RKO (cell line): ENCODE results near the gene LIN37.

Experiments
- DNase-seq: peaks from one replicate; pipeline ENCODE4 v3.0.0-alpha.2; 2016; ENCODE audit warnings: low spot score

LIN37 gene

DNA sequence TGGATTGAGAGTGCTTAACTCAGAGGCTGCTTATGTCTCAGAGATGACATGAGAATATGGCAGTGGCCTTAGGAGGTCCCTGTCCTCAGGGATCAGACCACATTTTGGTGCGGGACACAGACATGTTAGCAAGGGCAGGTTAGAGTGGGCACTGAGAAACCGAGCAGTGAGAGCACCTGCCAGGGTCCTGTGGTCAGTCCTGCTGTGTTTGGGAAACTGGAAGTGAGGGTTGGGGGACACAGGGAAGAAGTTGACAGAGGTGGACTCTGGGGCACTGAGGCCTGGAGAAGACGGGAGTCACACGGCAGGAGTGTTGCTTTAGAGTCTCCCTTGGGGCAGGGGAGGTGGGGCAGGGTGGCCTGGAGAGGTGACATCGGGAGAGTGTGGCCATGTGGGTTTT is 13.5 kb upstream of the LIN37 start:
- no peak for DNase-seq

DNA sequence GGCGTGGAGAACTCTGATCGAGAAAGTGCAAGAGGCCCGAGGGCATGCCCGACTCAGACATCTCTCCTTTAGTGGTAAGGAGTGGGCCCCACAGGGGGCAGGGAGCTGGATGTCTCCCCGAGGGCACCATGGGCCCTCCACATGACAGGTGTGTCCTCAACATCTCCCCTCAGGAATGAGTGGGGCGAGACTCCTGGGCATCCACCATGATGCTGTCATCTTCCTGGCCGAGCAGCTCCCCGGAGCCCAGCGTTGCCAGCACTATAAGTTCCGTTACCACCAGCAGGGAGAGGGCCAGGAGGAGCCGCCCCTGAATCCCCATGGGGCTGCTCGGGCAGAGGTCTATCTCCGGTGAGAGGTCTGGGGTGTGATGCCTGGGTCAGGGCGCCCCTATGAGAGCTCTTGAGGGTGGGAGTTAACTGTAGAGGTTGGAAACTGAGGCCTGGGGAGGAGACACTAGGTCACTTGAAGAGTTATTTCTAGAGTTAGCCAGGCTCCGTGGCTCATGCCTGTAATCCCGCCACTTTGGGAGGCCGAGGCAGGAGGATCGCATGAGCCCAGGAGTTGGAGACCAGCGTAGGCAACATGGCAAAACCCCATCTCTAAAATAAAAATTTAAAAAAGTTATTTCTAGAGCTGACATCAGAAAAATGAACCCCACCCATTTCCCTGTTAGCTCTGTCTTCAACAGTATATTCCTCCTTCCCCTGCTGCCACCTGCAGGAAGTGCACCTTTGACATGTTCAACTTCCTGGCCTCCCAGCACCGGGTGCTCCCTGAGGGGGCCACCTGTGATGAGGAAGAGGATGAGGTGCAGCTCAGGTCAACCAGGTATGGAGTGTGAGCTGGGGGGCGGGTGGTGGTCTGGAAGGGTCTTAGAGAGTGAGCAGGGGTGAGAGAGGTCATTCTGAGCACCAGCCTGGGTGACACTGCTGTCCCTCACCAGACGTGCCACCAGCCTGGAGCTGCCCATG is 11.2 kb upstream of the LIN37 start:
- no peak for DNase-seq

- DNase-seq, result no peak
Measured at GRCh38 chr19:35738021-35738886, 10.1 kb upstream of the LIN37 start.

DNA sequence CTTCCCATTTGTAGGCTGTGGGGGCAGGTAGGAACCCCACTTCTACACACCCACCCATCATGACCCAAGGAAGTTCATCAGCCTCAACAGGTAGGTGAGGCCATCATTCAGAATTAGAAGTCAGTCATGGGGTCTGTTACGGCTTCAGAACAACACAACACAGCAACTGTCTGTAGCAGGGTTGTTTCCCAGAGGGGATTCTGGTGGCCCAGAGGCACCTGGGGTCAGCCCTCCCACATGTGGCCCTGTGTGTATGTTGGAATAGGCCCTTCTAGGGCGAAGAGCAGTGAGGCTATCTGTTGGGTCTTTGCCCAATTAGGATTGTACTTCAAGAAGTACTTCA is 9.5 kb upstream of the LIN37 start:
- no peak for DNase-seq

GRCh38 chr19:35739275-35740107 is 8.9 kb upstream of the LIN37 start:
- no peak for DNase-seq

- no peak for DNase-seq
Measured at GRCh38 chr19:35740108-35740422, 8.3 kb upstream of the LIN37 start.

DNA sequence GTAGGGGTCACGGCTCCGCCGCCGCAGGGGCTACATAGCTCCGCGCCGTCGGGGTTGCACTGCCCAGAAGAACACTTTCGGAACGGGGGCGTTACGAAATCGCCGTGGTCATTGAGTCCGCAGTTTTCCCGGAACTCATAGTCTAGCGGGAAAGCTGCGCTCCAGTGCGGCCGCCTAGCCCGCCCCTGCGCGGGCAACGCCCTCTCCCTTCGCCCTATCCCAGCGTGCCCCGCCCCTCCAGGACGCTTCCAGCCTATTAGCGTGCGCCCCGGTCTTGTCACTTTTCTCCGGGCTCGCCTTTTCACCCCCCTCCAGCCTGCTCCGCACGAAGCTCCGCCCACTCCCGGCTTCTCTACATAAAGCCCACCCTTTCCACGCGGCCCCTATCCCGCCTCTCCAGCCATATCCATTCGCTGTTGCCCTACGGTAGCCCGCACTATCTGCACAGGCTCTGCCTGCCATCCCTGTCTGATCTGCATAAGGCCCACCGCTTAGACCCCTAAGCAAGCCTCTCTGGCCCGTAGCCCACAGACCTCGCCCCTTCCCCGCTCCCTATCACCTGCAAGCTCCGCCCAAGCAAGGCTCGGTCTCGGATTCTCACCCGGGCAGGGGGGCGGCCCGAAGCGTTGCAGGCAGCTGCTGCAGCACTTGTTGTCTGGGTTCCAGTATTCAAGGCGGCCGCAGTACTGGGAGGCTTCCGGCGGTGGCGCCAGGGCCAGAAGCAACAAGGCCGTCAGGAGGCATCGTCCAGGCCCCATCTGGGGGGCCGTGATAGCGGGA is 7.8 kb upstream of the LIN37 start:
- DNase-seq, result peak; percentile 97

DNA sequence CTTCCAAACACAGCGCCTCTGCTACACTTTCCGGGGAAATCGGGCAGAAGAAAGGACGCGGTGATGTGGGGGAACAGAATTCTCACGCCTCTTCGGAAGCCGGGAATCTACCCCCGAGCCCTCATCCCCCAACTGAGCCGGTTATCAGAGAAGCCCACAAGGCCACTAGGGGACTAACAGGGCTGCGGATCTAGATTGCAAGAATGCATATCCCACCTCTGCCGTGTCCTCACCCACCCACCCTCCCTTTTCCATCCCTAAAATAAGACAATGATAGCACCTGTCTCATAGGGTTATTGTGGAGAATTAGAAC is 7.2 kb upstream of the LIN37 start:
- DNase-seq, result no peak

GRCh38 chr19:35742121-35742724 is 6.2 kb upstream of the LIN37 start, which contains the start of gene IGFLR1:
Gene IGFLR1, minus strand, starts transcription at chr19:35742452. Its CDS starts 1,272 bp downstream, at chr19:35741180.
- DNase-seq, result no peak

DNA sequence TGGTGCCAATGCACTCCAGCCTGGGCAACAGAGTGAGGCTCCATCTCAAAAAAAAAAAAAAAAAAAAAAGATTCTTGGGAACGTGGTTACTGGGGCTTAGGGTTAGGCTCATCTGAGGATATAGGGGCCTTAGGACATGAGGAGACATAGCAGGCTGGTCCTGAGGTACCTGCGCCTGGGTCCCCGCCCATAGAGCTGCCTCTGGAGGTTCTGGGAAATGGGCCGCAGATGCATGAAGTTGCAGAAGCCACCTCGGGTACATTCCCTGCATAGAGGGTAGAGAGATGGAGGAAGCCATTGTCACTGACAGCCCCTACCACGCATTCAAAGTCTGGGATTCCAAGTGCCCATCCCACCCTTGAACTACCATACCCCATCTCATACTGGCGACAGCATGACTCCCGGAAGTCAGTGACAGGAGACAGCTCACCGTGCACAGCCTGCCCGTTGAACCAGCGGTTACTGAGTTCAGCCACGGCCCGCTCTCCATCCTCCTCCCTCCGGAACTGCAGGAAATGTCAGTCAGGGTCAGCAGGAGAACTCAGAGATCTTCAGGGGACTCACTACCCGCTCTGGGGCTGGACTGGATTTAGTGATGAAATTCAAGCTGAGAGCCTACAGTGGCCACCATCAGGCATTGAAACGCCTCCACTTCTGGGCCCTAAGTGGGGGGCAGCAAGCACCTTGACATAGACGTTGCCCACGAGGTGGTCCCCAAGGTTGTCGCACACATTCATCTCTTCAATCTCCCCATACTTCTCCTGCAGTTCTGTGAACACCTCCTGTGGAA is 4.5 kb upstream of the LIN37 start:
- DNase-seq, result no peak

DNA sequence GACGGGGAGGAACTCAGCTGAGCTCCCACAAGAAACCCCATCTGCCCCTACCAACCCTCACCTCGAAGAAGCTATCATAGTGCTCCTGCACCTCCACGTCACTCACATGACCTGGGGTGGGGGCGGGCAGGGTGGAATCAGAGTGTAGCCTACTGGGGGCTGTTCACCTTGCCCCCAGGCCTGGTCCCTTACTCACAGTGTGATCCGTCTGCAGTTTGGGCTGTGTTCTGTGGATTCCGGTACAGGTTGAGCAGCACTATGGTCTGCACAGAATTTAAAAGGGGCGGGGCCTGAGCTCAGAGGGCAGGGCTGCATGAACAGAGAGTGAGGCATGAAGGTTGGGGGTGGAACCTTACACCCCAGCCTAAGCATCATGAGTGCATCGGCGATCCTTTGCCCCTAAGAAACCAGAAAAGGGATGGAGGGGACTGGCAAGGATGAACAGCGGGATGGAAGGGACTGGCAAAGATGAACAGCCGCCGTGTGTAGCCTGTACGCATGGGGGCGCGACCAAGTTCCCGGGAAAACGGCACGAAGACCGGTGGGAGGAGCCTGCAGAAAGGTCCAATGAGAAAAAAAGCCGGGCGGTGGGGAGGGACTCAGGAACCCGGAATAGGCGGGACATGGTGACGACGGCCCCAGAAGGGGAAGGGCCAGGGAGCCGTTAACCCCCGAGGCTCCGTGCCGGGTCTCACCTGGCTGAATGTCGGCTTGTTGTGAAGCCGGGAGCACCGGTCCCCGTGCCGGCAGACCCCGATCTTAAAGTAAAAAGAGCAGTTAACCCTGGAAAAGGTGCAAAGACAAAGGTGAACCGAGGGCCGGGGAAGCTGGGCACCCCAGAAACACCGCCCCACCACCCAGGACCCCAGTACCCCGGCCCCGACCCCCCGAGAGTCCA is 3.7 kb upstream of the LIN37 start:
- DNase-seq, result peak; percentile 96

GRCh38 chr19:35745328-35746086 is 2.9 kb upstream of the LIN37 start, which contains the start of the genes PSENEN and U2AF1L4:
Gene PSENEN, plus strand, starts transcription at chr19:35745651. Its CDS starts 280 bp downstream, at chr19:35745931.
Gene U2AF1L4, minus strand, starts transcription at chr19:35745418. Its CDS starts 27 bp downstream, at chr19:35745391.
- peak; percentile 99 for DNase-seq

DNA sequence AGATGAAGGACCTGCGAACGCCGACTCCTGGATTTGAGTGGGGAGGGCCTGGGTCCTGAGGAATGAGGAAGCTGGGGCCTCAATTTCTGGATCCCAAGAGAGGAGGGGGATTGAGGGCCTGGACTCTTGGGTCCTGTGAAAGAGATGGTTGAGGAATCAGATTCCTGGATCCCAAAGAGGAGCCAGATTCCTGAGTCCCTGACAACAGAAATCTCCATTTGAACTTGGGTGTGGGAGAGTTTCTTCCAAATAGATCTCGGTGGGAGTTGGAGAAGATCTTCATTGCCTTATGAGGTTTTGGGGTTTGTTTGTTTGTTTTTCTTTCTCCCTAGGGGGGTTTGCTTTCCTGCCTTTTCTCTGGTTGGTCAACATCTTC is 2.3 kb upstream of the LIN37 start:
- no peak for DNase-seq

GRCh38 chr19:35746531-35746930 is 1.8 kb upstream of the LIN37 start:
- no peak for DNase-seq

GRCh38 chr19:35750167-35750566 is 1.8 kb downstream of the LIN37 start:
- DNase-seq, result no peak

GRCh38 chr19:35751839-35752745 is 3.7 kb downstream of the LIN37 start:
- DNase-seq, result no peak

GRCh38 chr19:35752746-35753350 is 4.5 kb downstream of the LIN37 start:
- no peak for DNase-seq
